Skeletal muscle cell (primary cell): ENCODE results near the gene SH3BP4.

Experiments used
- DNase-seq: peaks from one replicate; pipeline ENCODE4 v3.0.0-alpha.2; 2010; ENCODE audit warnings: low read depth
- H3K4me3 ChIP-seq: 2 replicates; pipeline ENCODE4 v1.5.1; 2011; ENCODE audit warnings: low read depth, mild to moderate bottlenecking, control low read depth, low read length, moderate library complexity

Gene SH3BP4

GRCh38 chr2:235027558-235028214 is 75.9 kb downstream of the SH3BP4 start:
- DNase-seq: no peak

GRCh38 chr2:235028646-235029045 is 76.8 kb downstream of the SH3BP4 start:
- DNase-seq: no peak
- H3K4me3 ChIP-seq: no peak overlapping the region

More at GRCh38 chr2:235027558-235028214, 75.9 kb downstream of the SH3BP4 start:
- no peak overlapping the region for H3K4me3 ChIP-seq

GRCh38 chr2:235029054-235029453 is 77.2 kb downstream of the SH3BP4 start:
- no peak for DNase-seq
- H3K4me3 ChIP-seq: no peak overlapping the region

GRCh38 chr2:235030126-235030525 is 78.3 kb downstream of the SH3BP4 start:
- DNase-seq: no peak
- H3K4me3 ChIP-seq: no peak overlapping the region

GRCh38 chr2:235030936-235031335 is 79.1 kb downstream of the SH3BP4 start:
- no peak overlapping the region for H3K4me3 ChIP-seq
- DNase-seq: no peak

GRCh38 chr2:235031686-235032373 is 80.0 kb downstream of the SH3BP4 start:
- H3K4me3 ChIP-seq: no peak overlapping the region
- no peak for DNase-seq

GRCh38 chr2:235032466-235032865 is 80.6 kb downstream of the SH3BP4 start:
- no peak overlapping the region for H3K4me3 ChIP-seq
- no peak for DNase-seq

- no peak overlapping the region for H3K4me3 ChIP-seq
- no peak for DNase-seq
Observed at GRCh38 chr2:235032949-235033348, 81.1 kb downstream of the SH3BP4 start.

GRCh38 chr2:235034265-235035118 is 82.7 kb downstream of the SH3BP4 start:
- H3K4me3 ChIP-seq: no peak overlapping the region
- no peak for DNase-seq

GRCh38 chr2:235037604-235038166 is 85.9 kb downstream of the SH3BP4 start:
- H3K4me3 ChIP-seq: no peak overlapping the region
- DNase-seq: no peak

- no peak for DNase-seq
- H3K4me3 ChIP-seq: no peak overlapping the region
Observed at GRCh38 chr2:235041221-235041917, 89.6 kb downstream of the SH3BP4 start.

- DNase-seq: no peak
- H3K4me3 ChIP-seq: no peak overlapping the region
Observed at GRCh38 chr2:235041918-235042575, 90.2 kb downstream of the SH3BP4 start.

- H3K4me3 ChIP-seq: no peak overlapping the region
- DNase-seq: no peak
Observed at GRCh38 chr2:235042576-235043515, 91.0 kb downstream of the SH3BP4 start.

GRCh38 chr2:235043762-235044500 is 92.1 kb downstream of the SH3BP4 start:
- no peak overlapping the region for H3K4me3 ChIP-seq
- DNase-seq: no peak

- H3K4me3 ChIP-seq: no peak overlapping the region
- DNase-seq: no peak
Observed at GRCh38 chr2:235044501-235045271, 92.9 kb downstream of the SH3BP4 start.

GRCh38 chr2:235045336-235045972 is 93.6 kb downstream of the SH3BP4 start:
- DNase-seq: no peak

More at GRCh38 chr2:235045336-235045972, 93.6 kb downstream of the SH3BP4 start:
- no peak overlapping the region for H3K4me3 ChIP-seq
